Measurements from ENCODE around the gene GIPC3. TPM values are rescaled to one million over a fixed set of nuclear protein-coding genes. Genes with fewer than 3 reads are reported as not detected.

GIPC3 gene
- total and polyA plus RNA-seq, 2 experiments from 2014 or later: 0.48 to 0.59 TPM

- TF ChIP-seq ZNF462 (CRISPR knock-in tag; IDR thresholded peaks at IDR 0.05) (no peak), STAT1 (IDR thresholded peaks at IDR 0.05; ENCODE audit: unreplicated experiment) (no peak), EZH2 (IDR thresholded peaks at IDR 0.05; ENCODE audit: low read depth, unreplicated experiment) (no peak), CREB1 (CRISPR knock-in tag; IDR thresholded peaks at IDR 0.05; ENCODE audit: low read depth) (no peak)
Measured at GRCh38 chr19:3589439-3589838, 4.2 kb downstream of the GIPC3 start (continued).

GRCh38 chr19:3589949-3590348 is 4.7 kb downstream of the GIPC3 start:
- no peak overlapping the region for H3K4me3 ChIP-seq
- no peak for ATAC-seq

More at GRCh38 chr19:3589949-3590348, 4.7 kb downstream of the GIPC3 start:
- no peak overlapping the region for H3K27ac Mint-ChIP-seq
- Histone ChIP-seq H2AFZ (no peak overlapping the region), H4K20me1 (replicated peaks; ENCODE audit: insufficient read depth) (no peaks in the 10 kb centered on the region), H3K9me2 (ENCODE audit: insufficient read depth) (no peaks in the 10 kb centered on the region), H3K27ac (ENCODE audit: low read depth) (no peak overlapping the region), H3K27me3 (ENCODE audit: insufficient read depth) (peaks cover 24% of the 10 kb centered on the region), H3F3A (replicated peaks; ENCODE audit: low read depth) (peaks cover 6% of the 10 kb centered on the region; the same call in 1 of the 2 replicates), H3K36me3 (ENCODE audit: insufficient read depth) (no peaks in the 10 kb centered on the region), H3K4me1 (ENCODE audit: insufficient read depth) (no peaks in the 10 kb centered on the region), H3K4me2 (no peak overlapping the region), H3K79me2 (replicated peaks; ENCODE audit: insufficient read depth) (no peaks in the 10 kb centered on the region)
- peaks cover 17% of the 10 kb centered on the region for H3K9me3 Mint-ChIP-seq
- H3K36me3 Mint-ChIP-seq (ENCODE audit: low read depth): peaks cover 3% of the 10 kb centered on the region; the same call in 2 of the 3 replicates
- H3K27me3 Mint-ChIP-seq (ENCODE audit: insufficient read depth, low read depth, poor library complexity): peaks cover 15% of the 10 kb centered on the region
- DNase-seq (ENCODE audit: low spot score): no peak
- TF ChIP-seq CREB1 (CRISPR knock-in tag; IDR thresholded peaks at IDR 0.05; ENCODE audit: low read depth) (no peak), JUNB (IDR thresholded peaks at IDR 0.05; ENCODE audit: unreplicated experiment) (no peak), CTCF (conservative IDR thresholded peaks at IDR 0.05; ENCODE audit: low read depth in 2 of 2) (no peak), EZH2phosphoT487 (IDR thresholded peaks at IDR 0.05; ENCODE audit: unreplicated experiment) (no peak), ZNF114 (CRISPR knock-in tag; IDR thresholded peaks at IDR 0.05) (no peak), STAT1 (IDR thresholded peaks at IDR 0.05; ENCODE audit: unreplicated experiment) (no peak)
- H3K4me3 Mint-ChIP-seq: no peak overlapping the region
- H3K4me1 Mint-ChIP-seq: no peaks in the 10 kb centered on the region
